IPS DF 4.7 (cell line): ENCODE results near the gene ZNF827.

Experiments
- DNase-seq: peaks from one replicate; pipeline ENCODE4 v3.0.0-alpha.2; 2013; ENCODE audit warnings: low spot score; ENCODE audit errors: extremely low read depth

Gene ZNF827

GRCh38 chr4:145716661-145717200, 221.9 kb downstream of the ZNF827 start:
- no peak for DNase-seq

- DNase-seq: no peak
Observed at GRCh38 chr4:145716200-145716599, 222.4 kb downstream of the ZNF827 start.

GRCh38 chr4:145709843-145710242, 228.8 kb downstream of the ZNF827 start:
- DNase-seq: no peak

- no peak for DNase-seq
Observed at GRCh38 chr4:145709336-145709735, 229.3 kb downstream of the ZNF827 start.
